CD4-positive, alpha-beta T cell treated with Interferon alpha-2 for 1 hour (primary cell): ENCODE measurements around the gene CPN2.

Experiments
- DNase-seq, 2 donors: peaks; one replicate each; pipeline ENCODE4 v3.0.0-alpha.2; 2020 to 2022

CPN2 gene

GRCh38 chr3:194292331-194292730, 58.8 kb downstream of the CPN2 start:
- DNase-seq = no peak
